ENCODE results near the gene ADARB2.

DNA sequence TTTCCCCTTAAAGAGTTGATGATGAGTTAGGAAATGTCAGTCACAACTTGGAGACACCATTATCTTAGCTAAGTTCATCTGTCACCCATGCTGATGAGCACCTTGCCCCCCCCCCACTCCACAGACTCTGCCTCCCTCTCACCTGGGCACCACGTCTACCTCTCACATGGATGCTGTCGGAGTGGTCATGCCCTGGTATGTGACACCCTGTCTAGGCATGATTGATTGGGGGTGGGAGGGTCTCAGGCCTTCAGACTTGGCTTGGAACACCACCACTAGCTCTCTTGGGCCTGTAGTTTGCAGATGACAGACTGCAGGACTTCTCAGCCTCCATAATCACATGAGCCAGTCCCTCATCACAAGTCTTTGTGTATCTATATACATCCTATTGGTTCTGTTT, 603.2 kb downstream of the ADARB2 start:
- no peak for TF ChIP-seq ZBTB26 (tag by site-specific recombination; optimal IDR thresholded peaks at IDR 0.05)
- TF ChIP-seq, protein P1, sequence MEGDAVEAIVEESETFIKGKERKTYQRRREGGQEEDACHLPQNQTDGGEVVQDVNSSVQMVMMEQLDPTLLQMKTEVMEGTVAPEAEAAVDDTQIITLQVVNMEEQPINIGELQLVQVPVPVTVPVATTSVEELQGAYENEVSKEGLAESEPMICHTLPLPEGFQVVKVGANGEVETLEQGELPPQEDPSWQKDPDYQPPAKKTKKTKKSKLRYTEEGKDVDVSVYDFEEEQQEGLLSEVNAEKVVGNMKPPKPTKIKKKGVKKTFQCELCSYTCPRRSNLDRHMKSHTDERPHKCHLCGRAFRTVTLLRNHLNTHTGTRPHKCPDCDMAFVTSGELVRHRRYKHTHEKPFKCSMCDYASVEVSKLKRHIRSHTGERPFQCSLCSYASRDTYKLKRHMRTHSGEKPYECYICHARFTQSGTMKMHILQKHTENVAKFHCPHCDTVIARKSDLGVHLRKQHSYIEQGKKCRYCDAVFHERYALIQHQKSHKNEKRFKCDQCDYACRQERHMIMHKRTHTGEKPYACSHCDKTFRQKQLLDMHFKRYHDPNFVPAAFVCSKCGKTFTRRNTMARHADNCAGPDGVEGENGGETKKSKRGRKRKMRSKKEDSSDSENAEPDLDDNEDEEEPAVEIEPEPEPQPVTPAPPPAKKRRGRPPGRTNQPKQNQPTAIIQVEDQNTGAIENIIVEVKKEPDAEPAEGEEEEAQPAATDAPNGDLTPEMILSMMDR (tag by site-specific recombination; IDR thresholded peaks at IDR 0.05) = no peak
- TF ChIP-seq ZNF175 (tag by site-specific recombination; IDR thresholded peaks at IDR 0.05) = no peak
- no peak for TF ChIP-seq ZNF24 (tag by site-specific recombination; IDR thresholded peaks at IDR 0.05)
- TF ChIP-seq ZNF558 (tag by site-specific recombination; IDR thresholded peaks at IDR 0.05) = no peak
- TF ChIP-seq ZNF121 (tag by site-specific recombination; IDR thresholded peaks at IDR 0.05) = no peak
- TF ChIP-seq GLI4 (tag by site-specific recombination; IDR thresholded peaks at IDR 0.05) = no peak
- no peak for TF ChIP-seq ZNF791 (tag by site-specific recombination; IDR thresholded peaks at IDR 0.05)
- no peak for TF ChIP-seq YY1 (tag by site-specific recombination; IDR thresholded peaks at IDR 0.05)
- no peak for TF ChIP-seq ZNF114 (tag by site-specific recombination; IDR thresholded peaks at IDR 0.05)
- TF ChIP-seq ZNF112 (tag by site-specific recombination; IDR thresholded peaks at IDR 0.05) = no peak
- TF ChIP-seq ZNF639 (tag by site-specific recombination; IDR thresholded peaks at IDR 0.05) = no peak
